Right cardiac atrium (tissue), 5 donors: ENCODE results near the gene NT5DC2. TPM values are rescaled to one million over a fixed set of nuclear protein-coding genes. Genes with fewer than 3 reads are reported as not detected.

Experiments
- ATAC-seq, 2 donors: fragments of 200-7000 bp; cut with Tn5 transposase; one replicate each; pipeline versions ENCODE4 v1.8.0 to v1.9.1; 2020; ENCODE audit warnings: moderate library complexity in 2 of 2, mild to moderate bottlenecking in 1 of 2
- DNase-seq, 3 donors: peaks; one replicate each; pipeline ENCODE4 v3.0.0-alpha.2; 2020
- H3K27ac ChIP-seq: one replicate; pipeline ENCODE4 v1.5.1; 2013; ENCODE audit warnings: mild to moderate bottlenecking, low read length, control low read depth, moderate library complexity
- H3K27me3 ChIP-seq: one replicate; pipeline ENCODE4 v1.6.1; 2013; ENCODE audit not compliant: control insufficient read depth, insufficient read depth
- H3K4me1 ChIP-seq: one replicate; pipeline ENCODE4 v1.6.1; 2013; ENCODE audit warnings: low read length; ENCODE audit not compliant: control insufficient read depth, insufficient read depth
- H3K4me3 ChIP-seq: one replicate; pipeline ENCODE4 v1.5.1; 2013; ENCODE audit warnings: low read length, control low read depth
- H3K9me3 ChIP-seq: one replicate; pipeline ENCODE4 v1.6.1; 2013; ENCODE audit warnings: low read length; ENCODE audit not compliant: control insufficient read depth
- WGBS: extraction: QIAGEN DNeasy Blood & Tissue Kit; methylation state at CpG from one replicate; pipeline ENCODE4 v1.1.7; 2013; 5-methylcytosine and 5-hydroxymethylcytosine counted together
- intact Hi-C, 4 donors: fragments of 100-400 bp; cut with DNase I; formaldehyde crosslinking; loops; one replicate each; pipeline versions ENCODE4 v1.11.0 to v1.14.0; 2022 to 2023
- polyA plus RNA-seq: library from polyadenylated mRNA; stranded (reverse); fragments of 200-250 nt; gene quantifications from one replicate; pipeline ENCODE4 v1.2.3, GENCODE V29; 2013
- total RNA-seq, 4 donors: library from RNA; stranded (reverse); fragmentation: NEBNext Ultra II Directional; extraction: Animal tissue kit (Norgen Biotek cat#: 25700); gene quantifications; one replicate each; pipeline ENCODE4 v1.2.1, GENCODE V29; 2021
- donor health status: healthy with polysubstance abuse.
- donor health status: DM: no; HTN: yes; CAD: no.
- donor health status: DM: no; HTN: no; CAD: no.
- donor health status: DM: no; HTN: yes; CAD: no; lungs with severe emphysema.
- donor health status: DM: yes; HTN: yes; CAD: no.

The NT5DC2 gene
- total and polyA plus RNA-seq, 5 donors: 123 to 322 (median 174) TPM

- DNase-seq: peak in 2 of 3 donors; percentile 26 to 42
- no peak overlapping the region for H3K4me3 ChIP-seq
- peak overlapping the region; percentile 10 for H3K27ac ChIP-seq
- peak; percentile 22 to 44 for ATAC-seq
- intact Hi-C loops: loop anchor here in 1 of 4 donors (5.0 kb wide), 1 partner anchor 49 kb away; the partner anchor contains the start of gene NT5DC2
- H3K9me3 ChIP-seq: no peaks in the 10 kb centered on the region
- WGBS: 46% methylated on average over 13 of the region's 13 CpGs
- H3K27me3 ChIP-seq: no peaks in the 10 kb centered on the region
- peaks cover 14% of the 10 kb centered on the region for H3K4me1 ChIP-seq
These were observed 49.9 kb downstream of the NT5DC2 start for GRCh38 chr3:52483577-52484381.

GRCh38 chr3:52483081-52483480 is 50.6 kb downstream of the NT5DC2 start:
- no peak for ATAC-seq
- no peaks in the 10 kb centered on the region for H3K27me3 ChIP-seq
- peaks cover 14% of the 10 kb centered on the region for H3K4me1 ChIP-seq
- WGBS: 87% methylated on average over 14 of the region's 14 CpGs
- H3K4me3 ChIP-seq: no peak overlapping the region
- no peak overlapping the region for H3K27ac ChIP-seq
- no peaks in the 10 kb centered on the region for H3K9me3 ChIP-seq
- intact Hi-C loops: loop anchor here in 1 of 4 donors (5.0 kb wide), 1 partner anchor 49 kb away; the partner anchor contains the start of gene NT5DC2
- DNase-seq: peak in 2 of 3 donors; percentile 16 to 52

GRCh38 chr3:52481819-52482521 is 51.7 kb downstream of the NT5DC2 start:
- no peak overlapping the region for H3K27ac ChIP-seq
- intact Hi-C loops: loop anchor here in 1 of 4 donors (5.0 kb wide), 1 partner anchor 50 kb away; the partner anchor contains the start of gene NT5DC2
- ATAC-seq: no peak
- 81% methylated on average over 23 of the region's 23 CpGs for WGBS
- H3K27me3 ChIP-seq: no peaks in the 10 kb centered on the region
- DNase-seq: peak; percentile 31 to 69 (median 64)
- H3K9me3 ChIP-seq: no peaks in the 10 kb centered on the region
- peaks cover 14% of the 10 kb centered on the region for H3K4me1 ChIP-seq
- no peak overlapping the region for H3K4me3 ChIP-seq

- no peak overlapping the region for H3K4me3 ChIP-seq
- DNase-seq: peak; percentile 43 to 72 (median 58)
- ATAC-seq: peak in 1 of 2 donors; percentile 55
- intact Hi-C loops: loop anchor here in 1 of 4 donors (5.0 kb wide), 1 partner anchor 51 kb away; the partner anchor contains the start of gene NT5DC2
- 68% methylated on average over 27 of the region's 27 CpGs for WGBS
- no peak overlapping the region for H3K27ac ChIP-seq
- H3K4me1 ChIP-seq: peaks cover 14% of the 10 kb centered on the region
- no peaks in the 10 kb centered on the region for H3K27me3 ChIP-seq
- no peaks in the 10 kb centered on the region for H3K9me3 ChIP-seq
These were observed 52.6 kb downstream of the NT5DC2 start for GRCh38 chr3:52480768-52481715.

- Histone ChIP-seq H3K4me3 (no peak overlapping the region), H3K27ac (no peak overlapping the region), H3K27me3 (no peaks in the 10 kb centered on the region), H3K4me1 (peaks cover 11% of the 10 kb centered on the region), H3K9me3 (no peaks in the 10 kb centered on the region)
- WGBS: 82% methylated on average over 16 of the region's 16 CpGs
- no peak for ATAC-seq
- peak; percentile 31 to 63 (median 56) for DNase-seq
- intact Hi-C loops: loop anchor here in 2 of 4 donors (5.0 to 10.0 kb wide), 2 partner anchors 52 to 125 kb away; partner anchors contain the start of gene NT5DC2 (in 1 of the 2)
These were observed 53.6 kb downstream of the NT5DC2 start for GRCh38 chr3:52479877-52480575.

- Histone ChIP-seq H3K9me3 (no peaks in the 10 kb centered on the region), H3K4me3 (no peak overlapping the region), H3K27me3 (no peaks in the 10 kb centered on the region), H3K4me1 (peaks cover 4% of the 10 kb centered on the region), H3K27ac (no peak overlapping the region)
- ATAC-seq (no peak), DNase-seq (peak in 1 of 3 donors; percentile 43)
- intact Hi-C loops: loop anchor here in 1 of 4 donors (10.0 kb wide), 1 partner anchor 126 kb away; no protein-coding TSS in a partner anchor
- 92% methylated on average over 7 of the region's 7 CpGs for WGBS
These were observed 54.4 kb downstream of the NT5DC2 start for GRCh38 chr3:52479037-52479876.

- WGBS: 91% methylated on average over 6 of the region's 6 CpGs
- Histone ChIP-seq H3K4me1 (no peaks in the 10 kb centered on the region), H3K4me3 (no peak overlapping the region), H3K27ac (no peak overlapping the region), H3K27me3 (no peaks in the 10 kb centered on the region), H3K9me3 (no peaks in the 10 kb centered on the region)
- ATAC-seq: no peak
- DNase-seq: no peak
- intact Hi-C loops: loop anchor here in 1 of 4 donors (10.0 kb wide), 1 partner anchor 127 kb away; no protein-coding TSS in a partner anchor
These were observed 55.9 kb downstream of the NT5DC2 start for GRCh38 chr3:52477796-52478095.

GRCh38 chr3:52477076-52477795 is 56.4 kb downstream of the NT5DC2 start:
- Histone ChIP-seq H3K4me3 (no peak overlapping the region), H3K27me3 (no peaks in the 10 kb centered on the region), H3K27ac (no peak overlapping the region), H3K9me3 (no peaks in the 10 kb centered on the region), H3K4me1 (peaks cover under 1% of the 10 kb centered on the region)
- DNase-seq (peak in 1 of 3 donors; percentile 44), ATAC-seq (no peak)
- intact Hi-C loops: loop anchor here in 1 of 4 donors (10.0 kb wide), 1 partner anchor 128 kb away; no protein-coding TSS in a partner anchor
- 91% methylated on average over 16 of the region's 16 CpGs for WGBS
